Trophoblast cell (in vitro differentiated cells and primary cell): ENCODE measurements around the gene NPEPL1.

Experiments
- DNase-seq, 2 donors: peaks; one replicate each; pipeline ENCODE4 v3.0.0-alpha.2; 2016
- H2AFZ ChIP-seq: 2 replicates; pipeline ENCODE4 v1.6.1; 2013; ENCODE audit warnings: low read length, moderate library complexity, mild to moderate bottlenecking; ENCODE audit not compliant: insufficient read depth, poor library complexity
- H2AK5ac ChIP-seq: 2 replicates; pipeline ENCODE4 v1.6.1; 2013; ENCODE audit warnings: mild to moderate bottlenecking, low read length
- H2BK120ac ChIP-seq: 2 replicates; pipeline ENCODE4 v1.6.1; 2013; ENCODE audit warnings: low read length, mild to moderate bottlenecking, moderate library complexity; ENCODE audit not compliant: insufficient read depth, poor library complexity
- H2BK12ac ChIP-seq: 2 replicates; pipeline ENCODE4 v1.6.1; 2013; ENCODE audit warnings: mild to moderate bottlenecking, low read length, moderate library complexity
- H2BK5ac ChIP-seq: 2 replicates; pipeline ENCODE4 v1.6.1; 2013; ENCODE audit warnings: low read length, low read depth, moderate library complexity, mild to moderate bottlenecking; ENCODE audit not compliant: poor library complexity
- H3K14ac ChIP-seq: 2 replicates; pipeline ENCODE4 v1.6.1; 2013; ENCODE audit warnings: mild to moderate bottlenecking, low read length
- H3K18ac ChIP-seq: 2 replicates; pipeline ENCODE4 v1.6.1; 2013; ENCODE audit warnings: mild to moderate bottlenecking, low read length
- H3K23ac ChIP-seq: 2 replicates; pipeline ENCODE4 v1.6.1; 2013; ENCODE audit warnings: low read length
- H3K27ac ChIP-seq: 2 replicates; pipeline ENCODE4 v1.5.1; 2013; ENCODE audit warnings: low read depth, mild to moderate bottlenecking, inconsistent platforms, low read length, moderate library complexity
- H3K27me3 ChIP-seq: 2 replicates; pipeline ENCODE4 v1.6.1; 2013; ENCODE audit warnings: inconsistent platforms, mild to moderate bottlenecking, low read length, moderate library complexity; ENCODE audit not compliant: insufficient read depth
- H3K36me3 ChIP-seq, 2 experiments: 1 replicate in 1 of 2; 2 replicates in 1 of 2; pipeline ENCODE4 v1.6.1; 2013; ENCODE audit warnings: low read length in 2 of 2, mild to moderate bottlenecking in 2 of 2, moderate library complexity in 1 of 2; ENCODE audit not compliant: insufficient read depth in 2 of 2, control insufficient read depth in 1 of 2
- H3K4ac ChIP-seq: 2 replicates; pipeline ENCODE4 v1.6.1; 2013; ENCODE audit warnings: low read depth, mild to moderate bottlenecking, low read length, moderate library complexity
- H3K4me1 ChIP-seq, 2 experiments: 1 replicate in 1 of 2; 2 replicates in 1 of 2; pipeline ENCODE4 v1.6.1; 2013; ENCODE audit warnings: low read length in 2 of 2, mild to moderate bottlenecking in 2 of 2, moderate library complexity in 1 of 2; ENCODE audit not compliant: insufficient read depth in 2 of 2, control insufficient read depth in 1 of 2
- H3K4me2 ChIP-seq: 2 replicates; pipeline ENCODE4 v1.6.1; 2013; ENCODE audit warnings: inconsistent platforms, mild to moderate bottlenecking, low read length, moderate library complexity
- H3K4me3 ChIP-seq: 2 replicates; pipeline ENCODE4 v1.5.1; 2013; ENCODE audit warnings: mild to moderate bottlenecking, low read depth, low read length, inconsistent platforms
- H3K79me1 ChIP-seq: one replicate; pipeline ENCODE4 v1.6.1; 2013; ENCODE audit warnings: low read length
- H3K79me2 ChIP-seq: 2 replicates; pipeline ENCODE4 v1.6.1; 2013; ENCODE audit warnings: low read length, mild to moderate bottlenecking; ENCODE audit not compliant: control insufficient read depth, insufficient read depth, poor library complexity
- H3K9ac ChIP-seq: 2 replicates; pipeline ENCODE4 v1.6.1; 2013; ENCODE audit warnings: mild to moderate bottlenecking, low read length
- H3K9me3 ChIP-seq: 2 replicates; pipeline ENCODE4 v1.6.1; 2013; ENCODE audit warnings: low read depth, mild to moderate bottlenecking, control low read depth, inconsistent platforms, low read length; ENCODE audit not compliant: insufficient read depth
- H4K12ac ChIP-seq: 2 replicates; pipeline ENCODE4 v1.6.1; 2013; ENCODE audit warnings: low read depth, mild to moderate bottlenecking, low read length, moderate library complexity
- H4K8ac ChIP-seq: 2 replicates; pipeline ENCODE4 v1.6.1; 2013; ENCODE audit warnings: low read depth, mild to moderate bottlenecking, low read length, moderate library complexity
- H4K91ac ChIP-seq: one replicate; pipeline ENCODE4 v1.6.1; 2013; ENCODE audit warnings: low read depth, mild to moderate bottlenecking, low read length, moderate library complexity
- WGBS: extraction: QIAGEN DNeasy Blood & Tissue Kit; methylation state at CpG from one replicate; pipeline ENCODE4 v1.1.7; 2013; ENCODE audit warnings: missing lambda C conversion rate; ENCODE audit not compliant: insufficient read length, insufficient coverage; ENCODE audit errors: extremely low coverage; 5-methylcytosine and 5-hydroxymethylcytosine counted together

Gene NPEPL1

DNA sequence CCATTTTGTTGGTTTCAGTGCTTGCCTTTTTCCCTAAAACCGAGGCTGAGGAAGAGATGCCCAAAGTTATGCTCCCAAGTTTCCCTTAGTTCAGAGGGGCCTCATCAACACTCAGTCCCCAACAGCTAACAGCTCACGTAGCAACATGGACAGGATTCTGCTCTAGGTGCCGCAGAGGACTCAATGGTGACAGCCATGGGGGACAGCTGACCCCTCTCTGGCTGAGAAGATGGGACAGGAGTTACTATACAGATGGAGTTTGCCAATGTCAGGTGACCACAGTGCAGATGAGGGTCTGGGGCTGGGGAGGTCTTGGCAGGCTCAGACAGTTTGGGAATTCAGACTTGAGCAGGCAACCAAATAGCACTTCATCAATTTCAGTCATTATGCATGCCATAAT is 67.3 kb downstream of the NPEPL1 start:
- Histone ChIP-seq H3K4me3 (no peak overlapping the region), H4K8ac (no peak overlapping the region), H3K79me1 (no peaks in the 10 kb centered on the region), H2AK5ac (no peak overlapping the region), H3K4me1 (no peaks in the 10 kb centered on the region), H3K23ac (no peak overlapping the region), H4K91ac (no peak overlapping the region), H3K18ac (no peak overlapping the region), H3K14ac (no peak overlapping the region), H3K27ac (no peak overlapping the region), H3K36me3 (no peaks in the 10 kb centered on the region), H2BK12ac (no peak overlapping the region), H2BK5ac (no peak overlapping the region), H3K79me2 (no peaks in the 10 kb centered on the region), H2BK120ac (no peak overlapping the region), H3K9ac (no peak overlapping the region), H4K12ac (no peak overlapping the region), H2AFZ (no peak overlapping the region), H3K9me3 (peaks cover 6% of the 10 kb centered on the region), H3K27me3 (no peaks in the 10 kb centered on the region), H3K4me2 (no peak overlapping the region), H3K4ac (no peak overlapping the region)
- no CpG with 5 or more reads among the region's 3 CpGs for WGBS
- DNase-seq, result no peak

DNA sequence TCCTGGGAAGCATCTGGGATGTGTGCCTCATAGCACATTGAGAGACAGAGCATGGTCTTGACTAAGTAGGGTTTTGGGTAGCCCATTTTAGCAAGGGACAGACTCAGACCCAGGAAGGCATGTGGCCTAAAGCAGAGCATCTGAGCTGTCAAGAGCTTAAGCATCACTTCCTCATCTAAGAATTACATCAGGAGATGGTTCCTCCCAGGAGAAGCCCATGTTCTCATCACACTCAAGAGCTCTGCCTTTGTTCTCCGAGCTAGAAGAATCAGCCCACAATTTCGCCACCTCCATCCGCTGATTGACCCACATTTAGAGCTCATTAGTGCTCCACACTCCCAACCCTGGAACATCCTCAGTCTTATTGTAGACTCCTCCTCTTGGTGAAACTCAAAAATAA is 68.3 kb downstream of the NPEPL1 start:
- Histone ChIP-seq H4K12ac (no peak overlapping the region), H3K27me3 (no peaks in the 10 kb centered on the region), H2BK120ac (no peak overlapping the region), H3K14ac (no peak overlapping the region), H2BK5ac (no peak overlapping the region), H2AFZ (no peak overlapping the region), H3K18ac (no peak overlapping the region), H4K8ac (no peak overlapping the region), H3K9ac (no peak overlapping the region), H3K23ac (no peak overlapping the region), H3K4me2 (no peak overlapping the region), H3K36me3 (no peaks in the 10 kb centered on the region), H2AK5ac (no peak overlapping the region), H4K91ac (no peak overlapping the region), H3K9me3 (peaks cover 6% of the 10 kb centered on the region), H3K4ac (no peak overlapping the region), H3K79me1 (no peaks in the 10 kb centered on the region), H3K4me1 (no peaks in the 10 kb centered on the region), H3K79me2 (no peaks in the 10 kb centered on the region), H3K4me3 (no peak overlapping the region), H3K27ac (no peak overlapping the region), H2BK12ac (no peak overlapping the region)
- no peak for DNase-seq
- no CpG with 5 or more reads among the region's 3 CpGs for WGBS

DNA sequence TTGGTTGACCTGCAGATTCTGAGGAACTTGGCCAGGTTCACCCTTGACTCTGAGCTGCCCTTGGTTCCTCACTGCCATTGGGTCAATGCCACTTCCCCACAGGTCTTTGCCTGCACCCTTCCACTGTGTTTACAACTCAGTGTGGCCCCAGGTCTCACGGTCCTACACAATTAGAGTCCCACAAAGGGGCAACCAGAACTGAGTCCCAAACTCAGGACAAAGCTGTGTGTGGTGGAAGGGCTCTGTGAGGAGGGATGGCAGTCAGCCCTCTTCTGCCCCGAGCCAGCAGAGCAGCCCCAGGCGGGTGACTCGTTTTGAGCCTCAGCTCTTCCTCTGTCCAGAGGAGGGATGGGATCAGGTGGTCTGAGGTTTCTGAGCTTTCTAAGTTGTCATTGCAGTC is 69.5 kb downstream of the NPEPL1 start:
- Histone ChIP-seq H2AK5ac (no peak overlapping the region), H2AFZ (no peak overlapping the region), H3K79me2 (no peaks in the 10 kb centered on the region), H3K36me3 (no peaks in the 10 kb centered on the region), H3K18ac (no peak overlapping the region), H4K12ac (no peak overlapping the region), H2BK12ac (no peak overlapping the region), H4K91ac (no peak overlapping the region), H2BK120ac (no peak overlapping the region), H3K4me3 (no peak overlapping the region), H4K8ac (no peak overlapping the region), H3K14ac (no peak overlapping the region), H3K4ac (no peak overlapping the region), H3K4me2 (no peak overlapping the region), H3K23ac (no peak overlapping the region), H3K4me1 (no peaks in the 10 kb centered on the region), H3K27me3 (no peaks in the 10 kb centered on the region), H3K79me1 (no peaks in the 10 kb centered on the region), H3K27ac (no peak overlapping the region), H3K9me3 (peaks cover 6% of the 10 kb centered on the region), H2BK5ac (no peak overlapping the region), H3K9ac (no peak overlapping the region)
- no peak for DNase-seq
- WGBS, result no CpG with 5 or more reads among the region's 4 CpGs

DNA sequence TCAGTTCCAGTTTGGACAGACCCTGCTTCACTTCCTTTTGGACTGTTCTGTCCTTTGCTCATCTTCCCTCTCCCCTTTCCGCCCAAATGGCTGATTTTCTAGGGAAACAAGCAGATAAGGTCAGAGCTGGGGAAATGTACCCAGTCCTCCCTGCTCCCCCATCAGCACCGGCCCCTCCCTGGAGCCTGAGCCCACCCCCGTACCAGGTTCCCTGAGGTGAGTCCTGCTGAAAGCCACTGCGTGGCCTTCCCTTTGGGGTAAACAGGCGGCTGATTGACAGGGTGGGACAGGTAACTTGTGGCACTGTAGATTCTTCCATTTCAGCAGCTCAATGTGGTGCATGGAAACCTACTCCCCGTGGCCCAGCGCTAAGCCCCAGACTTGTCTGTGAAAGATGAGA is 70.5 kb downstream of the NPEPL1 start:
- Histone ChIP-seq H2BK12ac (no peak overlapping the region), H3K4me3 (no peak overlapping the region), H3K9ac (no peak overlapping the region), H3K23ac (no peak overlapping the region), H3K4ac (no peak overlapping the region), H3K18ac (no peak overlapping the region), H2AFZ (no peak overlapping the region), H3K36me3 (no peaks in the 10 kb centered on the region), H3K79me2 (no peaks in the 10 kb centered on the region), H3K14ac (no peak overlapping the region), H3K79me1 (no peaks in the 10 kb centered on the region), H3K4me1 (no peaks in the 10 kb centered on the region), H3K27me3 (no peaks in the 10 kb centered on the region), H3K9me3 (peaks cover 6% of the 10 kb centered on the region), H2BK5ac (no peak overlapping the region), H4K8ac (no peak overlapping the region), H2AK5ac (no peak overlapping the region), H4K91ac (no peak overlapping the region), H2BK120ac (no peak overlapping the region), H3K27ac (no peak overlapping the region), H4K12ac (no peak overlapping the region), H3K4me2 (no peak overlapping the region)
- no peak for DNase-seq
- WGBS, result no CpG with 5 or more reads among the region's 7 CpGs
